Mesothelial cell of epicardium (in vitro differentiated cells): ENCODE results near the gene OR2G3. TPM values are rescaled to one million over a fixed set of nuclear protein-coding genes. Genes with fewer than 3 reads are reported as not detected.

Experiments
- DNase-seq, 2 experiments: peaks; one replicate each; pipeline ENCODE4 v3.0.0; 2021; ENCODE audit warnings: low spot score in 2 of 2; ENCODE audit not compliant: unreplicated experiment in 2 of 2
- H3K27ac Mint-ChIP-seq: 2 replicates; pipeline ENCODE4 v1.8.0; 2021; ENCODE audit warnings: mixed read lengths
- H3K27me3 Mint-ChIP-seq: 2 replicates; pipeline ENCODE4 v1.8.0; 2021; ENCODE audit warnings: low read depth, mixed read lengths
- H3K36me3 Mint-ChIP-seq: 2 replicates; pipeline ENCODE4 v1.8.0; 2021; ENCODE audit warnings: mixed read lengths
- H3K4me1 Mint-ChIP-seq: 2 replicates; pipeline ENCODE4 v1.8.0; 2021; ENCODE audit warnings: mixed read lengths
- H3K4me3 Mint-ChIP-seq: 2 replicates; pipeline ENCODE4 v1.8.0; 2021; ENCODE audit warnings: mild to moderate bottlenecking, moderate library complexity, mixed read lengths
- H3K9me3 Mint-ChIP-seq: 2 replicates; pipeline ENCODE4 v1.8.0; 2021; ENCODE audit warnings: mixed read lengths
- CTCF ChIP-seq: fragments of 200-600 bp; sonication (generic); IDR thresholded peaks from one replicate; pipeline ENCODE4 v1.5.0; 2021; ENCODE audit warnings: antibody characterized with exemption; ENCODE audit not compliant: unreplicated experiment
- total RNA-seq: library from RNA; stranded (reverse); gene quantifications from 3 replicates; pipeline ENCODE4 v1.2.1, GENCODE V29; 2021

The OR2G3 gene
- total RNA-seq, 1 donor from 2014 or later: not detected

- H3K27ac Mint-ChIP-seq: no peak overlapping the region
- TF ChIP-seq CTCF: no peak
- no peaks in the 10 kb centered on the region for H3K36me3 Mint-ChIP-seq
- DNase-seq: no peak
- H3K4me3 Mint-ChIP-seq: no peak overlapping the region
- H3K4me1 Mint-ChIP-seq: no peaks in the 10 kb centered on the region
- peaks cover 5% of the 10 kb centered on the region for H3K9me3 Mint-ChIP-seq
- no peaks in the 10 kb centered on the region for H3K27me3 Mint-ChIP-seq
Measured at GRCh38 chr1:247647864-247648263, 42.5 kb downstream of the OR2G3 start.

- Mint-ChIP-seq H3K4me1 (no peaks in the 10 kb centered on the region), H3K36me3 (no peaks in the 10 kb centered on the region), H3K27me3 (no peaks in the 10 kb centered on the region), H3K4me3 (no peak overlapping the region), H3K9me3 (no peaks in the 10 kb centered on the region), H3K27ac (no peak overlapping the region)
- TF ChIP-seq CTCF: no peak
- DNase-seq: no peak
Measured at GRCh38 chr1:247653040-247653439, 47.7 kb downstream of the OR2G3 start.

Other genes with a start within 250 kb of the OR2G3 start
- gene NLRP3, start 189.4 kb upstream of the OR2G3 start, total RNA-seq: 0.13 to 0.34 TPM (median 0.22 TPM) in 3 replicates
- not detected in 3 replicates for gene OR2B11, start 147.5 kb upstream of the OR2G3 start, total RNA-seq
- not detected in 3 replicates for gene OR2C3, start 69.1 kb upstream of the OR2G3 start, total RNA-seq
- not detected in 3 replicates for gene GCSAML, start 56.5 kb upstream of the OR2G3 start, total RNA-seq
- not detected in 3 replicates for gene OR2G2, start 17.2 kb upstream of the OR2G3 start, total RNA-seq
- not detected in 3 replicates for gene OR13G1, start 74.2 kb downstream of the OR2G3 start, total RNA-seq
- not detected in 3 replicates for gene OR6F1, start 111.1 kb downstream of the OR2G3 start, total RNA-seq
- gene OR14K1, start 133.0 kb downstream of the OR2G3 start, total RNA-seq: not detected in 3 replicates
- not detected in 3 replicates for gene OR14A2, start 142.6 kb downstream of the OR2G3 start, total RNA-seq
- gene OR1C1, start 155.0 kb downstream of the OR2G3 start, total RNA-seq: not detected in 3 replicates
- gene OR14A16, start 218.5 kb downstream of the OR2G3 start, total RNA-seq: not detected in 3 replicates
- gene OR11L1, start 236.3 kb downstream of the OR2G3 start, total RNA-seq: not detected in 3 replicates